ENCODE measurements around the gene CMTM5.

Gene CMTM5

GRCh38 chr14:23373041-23373440 lies 3.8 kb upstream of the CMTM5 start:
- Histone ChIP-seq H3K27me3 (ENCODE audit: insufficient read depth, low read length, poor library complexity) (peaks cover 25% of the 10 kb centered on the region), H4K20me1 (ENCODE audit: insufficient read depth, low read length) (no peaks in the 10 kb centered on the region), H3K9me3 (ENCODE audit: insufficient read depth, low read length, severe bottlenecking) (no peaks in the 10 kb centered on the region), H3K4me3 (ENCODE audit: low read depth in 1 of 2, low read length in 2 of 2) (no peak overlapping the region), H3K27ac (ENCODE audit: low read length) (no peak overlapping the region), H2AFZ (ENCODE audit: low read depth, low read length) (no peak overlapping the region), H3K4me1 (ENCODE audit: insufficient read depth, low read length) (no peaks in the 10 kb centered on the region), H3K36me3 (ENCODE audit: insufficient read depth, low read length) (no peaks in the 10 kb centered on the region), H3K9ac (ENCODE audit: low read depth, low read length) (no peak overlapping the region), H3K4me2 (ENCODE audit: insufficient read depth, low read length) (no peak overlapping the region), H3K79me2 (ENCODE audit: insufficient read depth, low read length) (no peaks in the 10 kb centered on the region)
- ATAC-seq (ENCODE audit: insufficient read depth, low read depth): no peak
- no peak for DNase-seq
- TF ChIP-seq CTCF (IDR thresholded peaks at IDR 0.05; ENCODE audit: borderline replicate concordance, extremely low read depth, low read length, poor library complexity, severe bottlenecking) (no peak), EZH2 (IDR thresholded peaks at IDR 0.05; ENCODE audit: borderline replicate concordance, low read depth, low read length, severe bottlenecking) (no peak)

GRCh38 chr14:23375527-23376251 lies 1.2 kb upstream of the CMTM5 start:
- TF ChIP-seq EZH2 (IDR thresholded peaks at IDR 0.05; ENCODE audit: borderline replicate concordance, low read depth, low read length, severe bottlenecking) (no peak), CTCF (IDR thresholded peaks at IDR 0.05; ENCODE audit: borderline replicate concordance, extremely low read depth, low read length, poor library complexity, severe bottlenecking) (no peak)
- Histone ChIP-seq H3K27ac (ENCODE audit: low read length) (no peak overlapping the region), H3K4me2 (ENCODE audit: insufficient read depth, low read length) (no peak overlapping the region)

GRCh38 chr14:23377198-23377550 lies 328 bp downstream of the CMTM5 start:
- H3K9ac ChIP-seq (ENCODE audit: low read depth, low read length): no peak overlapping the region
- H3K9me3 ChIP-seq (ENCODE audit: insufficient read depth, low read length, severe bottlenecking): no peaks in the 10 kb centered on the region
- peaks cover 29% of the 10 kb centered on the region for H3K27me3 ChIP-seq (ENCODE audit: insufficient read depth, low read length, poor library complexity)
- no peaks in the 10 kb centered on the region for H3K36me3 ChIP-seq (ENCODE audit: insufficient read depth, low read length)
- TF ChIP-seq CTCF (IDR thresholded peaks at IDR 0.05; ENCODE audit: borderline replicate concordance, extremely low read depth, low read length, poor library complexity, severe bottlenecking): no peak
- no peak for TF ChIP-seq EZH2 (IDR thresholded peaks at IDR 0.05; ENCODE audit: borderline replicate concordance, low read depth, low read length, severe bottlenecking)
- ATAC-seq (ENCODE audit: insufficient read depth, low read depth) (no peak), DNase-seq (no peak)
- no peaks in the 10 kb centered on the region for H3K4me1 ChIP-seq (ENCODE audit: insufficient read depth, low read length)
- no peaks in the 10 kb centered on the region; the same call in 1 of the 2 replicates for H4K20me1 ChIP-seq (ENCODE audit: insufficient read depth, low read length)
- no peak overlapping the region for H3K4me3 ChIP-seq (ENCODE audit: low read depth in 1 of 2, low read length in 2 of 2)
- no peak overlapping the region for H3K27ac ChIP-seq (ENCODE audit: low read length)
- H3K4me2 ChIP-seq (ENCODE audit: insufficient read depth, low read length): no peak overlapping the region
- no peaks in the 10 kb centered on the region for H3K79me2 ChIP-seq (ENCODE audit: insufficient read depth, low read length)
- no peak overlapping the region for H2AFZ ChIP-seq (ENCODE audit: low read depth, low read length)

More at GRCh38 chr14:23375527-23376251, 1.2 kb upstream of the CMTM5 start:
- H4K20me1 ChIP-seq (ENCODE audit: insufficient read depth, low read length): no peaks in the 10 kb centered on the region; the same call in 1 of the 2 replicates
- no peaks in the 10 kb centered on the region for H3K36me3 ChIP-seq (ENCODE audit: insufficient read depth, low read length)
- H3K9me3 ChIP-seq (ENCODE audit: insufficient read depth, low read length, severe bottlenecking): no peaks in the 10 kb centered on the region
- H2AFZ ChIP-seq (ENCODE audit: low read depth, low read length): no peak overlapping the region
- H3K4me1 ChIP-seq (ENCODE audit: insufficient read depth, low read length): no peaks in the 10 kb centered on the region
- DNase-seq: no peak
- H3K4me3 ChIP-seq (ENCODE audit: low read depth in 1 of 2, low read length in 2 of 2): no peak overlapping the region
- H3K79me2 ChIP-seq (ENCODE audit: insufficient read depth, low read length): no peaks in the 10 kb centered on the region
- H3K27me3 ChIP-seq (ENCODE audit: insufficient read depth, low read length, poor library complexity): peaks cover 28% of the 10 kb centered on the region
- H3K9ac ChIP-seq (ENCODE audit: low read depth, low read length): no peak overlapping the region
- ATAC-seq (ENCODE audit: insufficient read depth, low read depth): no peak

Measured in DND-41 (cell line).